Measurements from ENCODE around the gene HCFC2. TPM values are rescaled to one million over a fixed set of nuclear protein-coding genes. Genes with fewer than 3 reads are reported as not detected.

HCFC2 gene
- total RNA-seq, 2 donors from 2014 or later, result 2.2 to 3.4 TPM

- peaks cover 12% of the 10 kb centered on the region for H3K9me3 ChIP-seq (ENCODE audit: control insufficient read depth, low read length)
- no peak overlapping the region for H3K4me3 ChIP-seq (ENCODE audit: low read length)
- H3K36me3 ChIP-seq (ENCODE audit: control insufficient read depth, insufficient read depth, low read length), result no peaks in the 10 kb centered on the region
- WGBS, 2 experiments (ENCODE audit: insufficient coverage in 1 of 2, insufficient read length in 1 of 2), result 75% methylated on average over 1 of the region's 2 CpGs; no CpG with 5 or more reads in 1 of the 2 experiments
- no peaks in the 10 kb centered on the region for H3K4me1 Mint-ChIP-seq
- H3K4me3 Mint-ChIP-seq, result no peak overlapping the region
- H3K27ac Mint-ChIP-seq, result no peak overlapping the region
- no peaks in the 10 kb centered on the region for H3K36me3 Mint-ChIP-seq (ENCODE audit: low read depth)
- H3K27ac ChIP-seq (ENCODE audit: low read depth, low read length), result no peak overlapping the region
- no peaks in the 10 kb centered on the region for H3K27me3 ChIP-seq (ENCODE audit: control insufficient read depth, insufficient read depth, low read length, poor library complexity, severe bottlenecking)
- DNase-seq, result no peak
- TF ChIP-seq CTCF (conservative IDR thresholded peaks at IDR 0.05), result no peak
- peaks cover 18% of the 10 kb centered on the region for H3K27me3 Mint-ChIP-seq (ENCODE audit: insufficient read depth)
- no peak overlapping the region for H3K9ac ChIP-seq (ENCODE audit: extremely low read depth, low read length, poor library complexity, severe bottlenecking)
- peaks cover 14% of the 10 kb centered on the region for H3K9me3 Mint-ChIP-seq
- no peaks in the 10 kb centered on the region for H3K4me1 ChIP-seq (ENCODE audit: control insufficient read depth, insufficient read depth, low read length)
Measured at GRCh38 chr12:104023710-104024109, 40.6 kb upstream of the HCFC2 start.

GRCh38 chr12:104024348-104024747 lies 40.0 kb upstream of the HCFC2 start:
- 87 to 96% methylated on average over 5 to 6 of the region's 6 CpGs for WGBS, 2 experiments (ENCODE audit: insufficient coverage in 1 of 2, insufficient read length in 1 of 2)
- H3K4me3 ChIP-seq (ENCODE audit: low read length), result no peak overlapping the region
- Mint-ChIP-seq H3K36me3 (ENCODE audit: low read depth) (no peaks in the 10 kb centered on the region), H3K9me3 (peaks cover 14% of the 10 kb centered on the region), H3K27ac (no peak overlapping the region), H3K4me1 (no peaks in the 10 kb centered on the region), H3K4me3 (no peak overlapping the region), H3K27me3 (ENCODE audit: insufficient read depth) (peaks cover 18% of the 10 kb centered on the region)
- no peaks in the 10 kb centered on the region for H3K4me1 ChIP-seq (ENCODE audit: control insufficient read depth, insufficient read depth, low read length)
- no peaks in the 10 kb centered on the region for H3K27me3 ChIP-seq (ENCODE audit: control insufficient read depth, insufficient read depth, low read length, poor library complexity, severe bottlenecking)
- no peak overlapping the region for H3K9ac ChIP-seq (ENCODE audit: extremely low read depth, low read length, poor library complexity, severe bottlenecking)
- no peak overlapping the region for H3K27ac ChIP-seq (ENCODE audit: low read depth, low read length)
- H3K9me3 ChIP-seq (ENCODE audit: control insufficient read depth, low read length), result peaks cover 12% of the 10 kb centered on the region
- TF ChIP-seq CTCF (conservative IDR thresholded peaks at IDR 0.05), result no peak
- H3K36me3 ChIP-seq (ENCODE audit: control insufficient read depth, insufficient read depth, low read length), result no peaks in the 10 kb centered on the region
- DNase-seq, result no peak

GRCh38 chr12:104025771-104026170 lies 38.6 kb upstream of the HCFC2 start:
- Mint-ChIP-seq H3K9me3 (peaks cover 14% of the 10 kb centered on the region), H3K27me3 (ENCODE audit: insufficient read depth) (peaks cover 6% of the 10 kb centered on the region), H3K27ac (no peak overlapping the region), H3K4me1 (no peaks in the 10 kb centered on the region), H3K4me3 (no peak overlapping the region), H3K36me3 (ENCODE audit: low read depth) (no peaks in the 10 kb centered on the region)
- Histone ChIP-seq H3K36me3 (ENCODE audit: control insufficient read depth, insufficient read depth, low read length) (no peaks in the 10 kb centered on the region), H3K9me3 (ENCODE audit: control insufficient read depth, low read length) (peaks cover 12% of the 10 kb centered on the region), H3K27ac (ENCODE audit: low read depth, low read length) (no peak overlapping the region), H3K9ac (ENCODE audit: extremely low read depth, low read length, poor library complexity, severe bottlenecking) (no peak overlapping the region), H3K4me3 (ENCODE audit: low read length) (no peak overlapping the region), H3K4me1 (ENCODE audit: control insufficient read depth, insufficient read depth, low read length) (no peaks in the 10 kb centered on the region), H3K27me3 (ENCODE audit: control insufficient read depth, insufficient read depth, low read length, poor library complexity, severe bottlenecking) (no peaks in the 10 kb centered on the region)
- DNase-seq, result no peak
- WGBS, 2 experiments (ENCODE audit: insufficient coverage in 1 of 2, insufficient read length in 1 of 2), result 92% methylated on average over 2 of the region's 2 CpGs
- no peak for TF ChIP-seq CTCF (conservative IDR thresholded peaks at IDR 0.05)

Data from endodermal cell (in vitro differentiated cells).